SK-N-SH (cell line): ENCODE data around the gene MACROD1. TPM values are rescaled to one million over a fixed set of nuclear protein-coding genes. Genes with fewer than 3 reads are reported as not detected.
A peak's percentile ranks its signal among the peaks of the same experiment; 100 is the strongest.

ENCODE experiments used
- CTCF ChIA-PET: fragments of 300-600, 350-600 bp; formaldehyde crosslinking; extraction: SDS; loops from one replicate; lab custom pipeline; 2021; lab: Yijun Ruan, JAX
- POLR2A ChIA-PET: fragments of 350-600 bp; sonication (Branson Sonifier 250); formaldehyde crosslinking; extraction: SDS; loops from one replicate; lab custom pipeline; 2020; ENCODE audit warnings: antibody characterized with exemption, inconsistent platforms; lab: Yijun Ruan, JAX
- DNase-seq: peaks from one replicate; pipeline ENCODE4 v3.0.0; 2012
- H2AFZ ChIP-seq: fragments of 200-600 bp; sonication (generic); 2 replicates; pipeline ENCODE4 v1.8.1; 2016; ENCODE audit warnings: antibody characterized with exemption, mild to moderate bottlenecking, low read depth
- H3F3A ChIP-seq: fragments of 200-600 bp; sonication (generic); replicated peaks from 2 replicates; pipeline ENCODE3; 2016; ENCODE audit warnings: antibody characterized with exemption, mild to moderate bottlenecking; ENCODE audit not compliant: insufficient read depth
- H3K27ac ChIP-seq, 2 experiments: fragments of 200-500 bp in 1 of 2; fragments of 200-600 bp in 1 of 2; sonication (Bioruptor generic) in 1 of 2; sonication (generic), shearing (Covaris generic) in 1 of 2; 2 replicates each; pipeline versions ENCODE4 v1.5.1 to v1.6.1; 2014 to 2016; ENCODE audit warnings: low read depth in 2 of 2, inconsistent platforms in 1 of 2, low read length in 1 of 2, mild to moderate bottlenecking in 1 of 2, mixed read lengths in 1 of 2
- H3K27me3 ChIP-seq: fragments of 200-600 bp; sonication (generic), shearing (Covaris generic); 2 replicates; pipeline ENCODE4 v1.6.1; 2016; ENCODE audit warnings: mixed run types; ENCODE audit not compliant: insufficient read depth
- H3K36me3 ChIP-seq, 2 experiments: fragments of 200-500 bp in 1 of 2; fragments of 200-600 bp in 1 of 2; sonication (Bioruptor generic) in 1 of 2; sonication (generic) in 1 of 2; replicated peaks in 1 of 2; 2 replicates each; pipeline versions ENCODE3 to v1.5.1; 2014 to 2016; ENCODE audit warnings: low read length in 1 of 2, mild to moderate bottlenecking in 1 of 2; ENCODE audit not compliant: insufficient read depth in 2 of 2, control insufficient read depth in 1 of 2
- H3K4me1 ChIP-seq, 2 experiments: fragments of 200-500 bp in 1 of 2; fragments of 200-600 bp in 1 of 2; sonication (Bioruptor generic) in 1 of 2; sonication (generic), shearing (Covaris generic) in 1 of 2; 2 replicates each; pipeline versions ENCODE4 v1.5.1 to v1.6.1; 2014 to 2016; ENCODE audit warnings: low read depth in 1 of 2, low read length in 1 of 2, mixed run types in 1 of 2; ENCODE audit not compliant: insufficient read depth in 2 of 2, control insufficient read depth in 1 of 2
- H3K4me2 ChIP-seq: fragments of 200-600 bp; sonication (generic), shearing (Covaris generic); 2 replicates; pipeline ENCODE4 v1.6.1; 2017; ENCODE audit warnings: mixed run types
- H3K4me3 ChIP-seq, 2 experiments: fragments of 200-500 bp in 1 of 2; fragments of 200-600 bp in 1 of 2; sonication (Bioruptor generic) in 1 of 2; sonication (generic), shearing (Covaris generic) in 1 of 2; 2 replicates each; pipeline versions ENCODE4 v1.5.1 to v1.8.1; 2014 to 2016; ENCODE audit warnings: low read depth in 2 of 2, inconsistent platforms in 1 of 2, low read length in 1 of 2, mild to moderate bottlenecking in 1 of 2, mixed read lengths in 1 of 2, moderate library complexity in 1 of 2
- H3K79me2 ChIP-seq: fragments of 200-600 bp; sonication (generic); 2 replicates; pipeline ENCODE4 v1.8.1; 2017; ENCODE audit warnings: mild to moderate bottlenecking; ENCODE audit not compliant: insufficient read depth
- H3K9ac ChIP-seq: fragments of 200-600 bp; sonication (generic); 2 replicates; pipeline ENCODE4 v1.6.1; 2017; ENCODE audit warnings: mixed run types
- H3K9me2 ChIP-seq: fragments of 200-600 bp; sonication (generic); 2 replicates; pipeline ENCODE4 v1.6.1; 2017; ENCODE audit warnings: mixed run types
- H3K9me3 ChIP-seq: fragments of 200-600 bp; sonication (generic); 2 replicates; pipeline ENCODE4 v1.6.1; 2017; ENCODE audit warnings: mixed run types, mild to moderate bottlenecking, moderate library complexity
- H4K20me1 ChIP-seq: fragments of 200-600 bp; sonication (generic); 2 replicates; pipeline ENCODE4 v1.6.1; 2017; ENCODE audit warnings: mild to moderate bottlenecking, mixed run types; ENCODE audit not compliant: insufficient read depth
- CHD2 ChIP-seq: fragments of 150-350 bp; IDR thresholded peaks from 2 replicates; pipeline ENCODE4 v1.6.1; 2018; ENCODE audit warnings: low read length; ENCODE audit not compliant: partially characterized antibody
- CTCF ChIP-seq: fragments of 200-600 bp; sonication (generic); IDR thresholded peaks from 2 replicates; pipeline ENCODE4 v1.6.1; 2017; ENCODE audit warnings: antibody characterized with exemption, mild to moderate bottlenecking, moderate library complexity
- ELF1 ChIP-seq: IDR thresholded peaks from 2 replicates; pipeline ENCODE4 v1.4.0; 2012
- FOSL2 ChIP-seq: IDR thresholded peaks from 2 replicates; pipeline ENCODE4 v1.4.0; 2012; ENCODE audit warnings: low read depth, mild to moderate bottlenecking, moderate library complexity, borderline replicate concordance
- GATA2 ChIP-seq: sonication (generic); formaldehyde crosslinking; IDR thresholded peaks from 2 replicates; pipeline ENCODE4 v1.5.0; 2020; ENCODE audit warnings: mild to moderate bottlenecking, missing genetic modification reagents
- IRF3 ChIP-seq: fragments of 150-350 bp; IDR thresholded peaks from 2 replicates; pipeline ENCODE4 v1.6.1; 2016; ENCODE audit warnings: mild to moderate bottlenecking, low read depth, low read length
- JUND ChIP-seq: IDR thresholded peaks from 2 replicates; pipeline ENCODE4 v1.4.0; 2012
- MEF2A ChIP-seq: IDR thresholded peaks from 2 replicates; pipeline ENCODE4 v1.4.0; 2012; ENCODE audit warnings: low read depth, borderline replicate concordance
- MXI1 ChIP-seq: IDR thresholded peaks from 2 replicates; pipeline ENCODE4 v1.6.1; 2012; ENCODE audit warnings: mild to moderate bottlenecking, low read depth, low read length, improper control_type of control experiment
- NFIC ChIP-seq: IDR thresholded peaks from 2 replicates; pipeline ENCODE4 v1.4.0; 2012; ENCODE audit warnings: borderline replicate concordance
- RCOR1 ChIP-seq: fragments of 150-350 bp; IDR thresholded peaks from 2 replicates; pipeline ENCODE4 v1.6.1; 2017; ENCODE audit warnings: antibody characterized with exemption, low read length
- REST ChIP-seq: IDR thresholded peaks from 2 replicates; pipeline ENCODE4 v1.6.1; 2012; ENCODE audit warnings: mild to moderate bottlenecking, low read depth, low read length, moderate library complexity
- RFX5 ChIP-seq: IDR thresholded peaks from 2 replicates; pipeline ENCODE4 v1.6.1; 2012; ENCODE audit warnings: mild to moderate bottlenecking, improper control_type of control experiment, low read length
- TAF1 ChIP-seq: IDR thresholded peaks from 2 replicates; pipeline ENCODE4 v1.6.1; 2012; ENCODE audit warnings: low read depth, mild to moderate bottlenecking, low read length, moderate library complexity, borderline replicate concordance
- USF2 ChIP-seq: fragments of 150-350 bp; IDR thresholded peaks from 2 replicates; pipeline ENCODE4 v1.6.1; 2017; ENCODE audit warnings: antibody characterized with exemption, low read length, low read depth, borderline replicate concordance
- ZBTB33 ChIP-seq: IDR thresholded peaks from 2 replicates; pipeline ENCODE4 v1.4.0; 2012; ENCODE audit warnings: low read depth, borderline replicate concordance
- WGBS: methylation state at CpG from one replicate; pipeline ENCODE4 v1.1.6; 2017; ENCODE audit warnings: low lambda C conversion rate; 5-methylcytosine and 5-hydroxymethylcytosine counted together
- polyA plus RNA-seq, 3 experiments: library from polyadenylated mRNA; depleted of rRNA; stranded (reverse); fragments of >200 nt; gene quantifications; 2 replicates each; pipeline ENCODE4 v1.2.3, GENCODE V29; 2012

Gene MACROD1
- polyA plus RNA-seq, 1 of the 3 experiments (the other 2 are of a cell fraction), result 49.1 TPM

- Histone ChIP-seq H3K9ac (no peak overlapping the region), H4K20me1 (peaks cover 31% of the 10 kb centered on the region), H3K9me2 (no peaks in the 10 kb centered on the region), H3K79me2 (peaks cover 58% of the 10 kb centered on the region), H3K27me3 (no peaks in the 10 kb centered on the region), H3K4me1 (peaks cover 7 to 10% of the 10 kb centered on the region in 2 experiments; a peak in 3 of 4 replicates), H3F3A (no peaks in the 10 kb centered on the region), H3K9me3 (no peaks in the 10 kb centered on the region), H2AFZ (no peak overlapping the region), H3K27ac (no peak overlapping the region; a peak in 1 of 4 replicates), H3K4me2 (no peak overlapping the region), H3K36me3 (peaks cover 25% of the 10 kb centered on the region in 2 experiments), H3K4me3 (no peak overlapping the region)
- TF ChIP-seq JUND (no peak), REST (peak; percentile 62; the same call in 1 of the 2 replicates)
- ChIA-PET POLR2A (interaction anchor here (1.1 kb wide), 1 partner anchor 9 kb away, joined by 3 read pairs; no protein-coding TSS in a partner anchor), CTCF (interaction anchor here (1.0 to 2.1 kb wide), 3 partner anchors 46 to 161 kb away, joined by 4 to 9 read pairs (median 4); no protein-coding TSS in a partner anchor)
- 96% methylated on average over 10 of the region's 10 CpGs for WGBS
- DNase-seq, result no peak
Observed at GRCh38 chr11:63991558-63991957, 174.4 kb downstream of the MACROD1 start.

GRCh38 chr11:63986932-63987513 is 178.9 kb downstream of the MACROD1 start:
- H3F3A ChIP-seq, result peaks cover 6% of the 10 kb centered on the region
- H2AFZ ChIP-seq, result no peak overlapping the region
- H3K9me2 ChIP-seq, result no peaks in the 10 kb centered on the region
- DNase-seq, result no peak
- ChIA-PET POLR2A (interaction anchor here (1.2 kb wide), 1 partner anchor 148 kb away, joined by 5 read pairs; the partner anchor contains the start of gene MARK2), CTCF (interaction anchor here (1.2 to 2.6 kb wide), 2 partner anchors 41 to 162 kb away, joined by 4 to 9 read pairs; no protein-coding TSS in a partner anchor)
- H3K79me2 ChIP-seq, result peaks cover 66% of the 10 kb centered on the region
- no peaks in the 10 kb centered on the region for H3K27me3 ChIP-seq
- peaks cover 17 to 25% of the 10 kb centered on the region in 2 experiments for H3K36me3 ChIP-seq
- TF ChIP-seq RFX5 (no peak), GATA2 (CRISPR knock-in tag) (no peak), NFIC (no peak), TAF1 (no peak), USF2 (no peak), ZBTB33 (no peak), MEF2A (no peak), ELF1 (no peak), CTCF (no peak), RCOR1 (no peak), IRF3 (no peak), MXI1 (no peak), JUND (no peak), CHD2 (no peak), FOSL2 (no peak)
- H3K27ac ChIP-seq, result peak overlapping the region; percentile 81 to 93; a peak in 3 of 4 replicates
- peak overlapping the region; percentile 92 for H3K9ac ChIP-seq
- no peaks in the 10 kb centered on the region for H3K9me3 ChIP-seq
- H3K4me2 ChIP-seq, result peak overlapping the region; percentile 93
- peak overlapping the region; percentile 79 to 93 for H3K4me3 ChIP-seq
- 27% methylated on average over 17 of the region's 25 CpGs for WGBS
- peaks cover 7 to 17% of the 10 kb centered on the region in 2 experiments for H3K4me1 ChIP-seq
- H4K20me1 ChIP-seq, result peaks cover 16% of the 10 kb centered on the region
